Upper lobe of left lung (tissue), 4 donors: ENCODE data around the gene TMCC3.

Experiments
- EP300 ChIP-seq, 4 donors: sonication (generic); formaldehyde crosslinking; IDR thresholded peaks; one replicate each; pipeline ENCODE4 v1.5.1; 2017; ENCODE audit warnings: antibody characterized with exemption in 4 of 4, control low read depth in 2 of 4
- TF ChIP-seq, protein P1 (sequence below), 6 experiments: fragments of 450-650 bp in 4 of 6; fragments of 200-600 bp in 2 of 6; sonication (generic) in 2 of 6; IDR thresholded peaks; one replicate each; pipeline ENCODE4 v1.5.1; 2016 to 2019; ENCODE audit warnings: antibody characterized with exemption in 6 of 6

DNA sequence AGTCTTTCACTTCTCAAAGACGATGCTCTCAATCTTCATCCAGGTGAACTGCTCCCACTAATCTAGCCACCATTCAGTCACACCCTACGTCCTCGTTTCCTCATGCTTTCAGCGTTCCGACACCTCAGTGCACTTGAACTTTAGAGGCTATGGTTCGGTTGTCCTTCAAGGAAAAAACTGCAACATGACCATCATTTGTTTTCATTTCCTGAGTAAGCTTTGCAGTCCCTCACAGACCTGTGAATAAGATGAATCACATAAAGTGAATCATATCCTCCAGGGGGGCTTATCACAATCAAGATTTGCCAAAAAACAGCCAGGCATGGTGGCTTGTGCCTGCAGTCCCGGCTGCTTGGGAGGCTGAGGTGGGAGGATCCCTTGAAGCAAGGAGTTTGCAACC lies 80.2 kb downstream of the TMCC3 start:
- no peak for TF ChIP-seq EP300 (IDR thresholded peaks at IDR 0.05)
- TF ChIP-seq, protein P1, sequence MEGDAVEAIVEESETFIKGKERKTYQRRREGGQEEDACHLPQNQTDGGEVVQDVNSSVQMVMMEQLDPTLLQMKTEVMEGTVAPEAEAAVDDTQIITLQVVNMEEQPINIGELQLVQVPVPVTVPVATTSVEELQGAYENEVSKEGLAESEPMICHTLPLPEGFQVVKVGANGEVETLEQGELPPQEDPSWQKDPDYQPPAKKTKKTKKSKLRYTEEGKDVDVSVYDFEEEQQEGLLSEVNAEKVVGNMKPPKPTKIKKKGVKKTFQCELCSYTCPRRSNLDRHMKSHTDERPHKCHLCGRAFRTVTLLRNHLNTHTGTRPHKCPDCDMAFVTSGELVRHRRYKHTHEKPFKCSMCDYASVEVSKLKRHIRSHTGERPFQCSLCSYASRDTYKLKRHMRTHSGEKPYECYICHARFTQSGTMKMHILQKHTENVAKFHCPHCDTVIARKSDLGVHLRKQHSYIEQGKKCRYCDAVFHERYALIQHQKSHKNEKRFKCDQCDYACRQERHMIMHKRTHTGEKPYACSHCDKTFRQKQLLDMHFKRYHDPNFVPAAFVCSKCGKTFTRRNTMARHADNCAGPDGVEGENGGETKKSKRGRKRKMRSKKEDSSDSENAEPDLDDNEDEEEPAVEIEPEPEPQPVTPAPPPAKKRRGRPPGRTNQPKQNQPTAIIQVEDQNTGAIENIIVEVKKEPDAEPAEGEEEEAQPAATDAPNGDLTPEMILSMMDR (IDR thresholded peaks at IDR 0.05) = no peak
